HepG2 (cell line): ENCODE data around the gene DHRS9. TPM values are rescaled to one million over a fixed set of nuclear protein-coding genes. Genes with fewer than 3 reads are reported as not detected.

Experiments used
- ATAC-seq: fragments of 200-7000 bp; cut with Tn5 transposase; 3 replicates; pipeline ENCODE4 v1.9.1; 2020; ENCODE audit warnings: mild to moderate bottlenecking, moderate library complexity
- BruUV-seq: library from RNA; stranded (reverse); fragments of 400-500 nt; replicated peaks from 2 replicates; lab custom pipeline; 2021; lab: Mats Ljungman, UMichigan
- CTCF ChIA-PET: fragments of 300-600 bp; formaldehyde crosslinking; extraction: SDS; loops from one replicate; lab custom pipeline; 2021; ENCODE audit warnings: low total read pairs, inconsistent platforms, low intra/inter-chr PET ratio; lab: Yijun Ruan, JAX
- POLR2A ChIA-PET: fragments of 350-600 bp; sonication (Branson Sonifier 250); formaldehyde crosslinking; loops from one replicate; lab custom pipeline; 2020; ENCODE audit warnings: antibody characterized with exemption, inconsistent platforms; lab: Yijun Ruan, JAX
- DNase-seq: peaks from one replicate; pipeline ENCODE4 v3.0.0-alpha.2; 2015; ENCODE audit warnings: low spot score
- FAIRE-seq: peaks from 3 replicates; lab custom pipeline; 2011; peaks lifted over from hg19 to GRCh38; lab: Jason Lieb, UNC
- H2AFZ ChIP-seq: one replicate; pipeline ENCODE4 v1.6.1; 2011; ENCODE audit warnings: low read length, inconsistent platforms
- H3K27ac ChIP-seq: fragments of 300-600 bp; 3 replicates; pipeline ENCODE4 v1.8.0; 2011; ENCODE audit warnings: mixed run types, mild to moderate bottlenecking, mixed read lengths, low read length, inconsistent platforms; ENCODE audit not compliant: insufficient read depth; ENCODE audit errors: extremely low read length
- H3K27me3 ChIP-seq, 2 experiments: fragments of 200-600 bp in 1 of 2; 2 replicates in 1 of 2; 3 replicates in 1 of 2; pipeline versions ENCODE4 v1.6.0 to v1.8.0; 2011; ENCODE audit warnings: low read length in 2 of 2, mild to moderate bottlenecking in 2 of 2, moderate library complexity in 2 of 2, inconsistent platforms in 1 of 2; ENCODE audit not compliant: insufficient read depth in 2 of 2, control insufficient read depth in 1 of 2
- H3K36me3 ChIP-seq, 2 experiments: fragments of 200-600 bp in 1 of 2; replicated peaks in 1 of 2; 2 replicates in 1 of 2; 3 replicates in 1 of 2; pipeline versions ENCODE4 v1.5.1 to v1.8.0; 2011; ENCODE audit warnings: low read length in 2 of 2, inconsistent platforms in 1 of 2; ENCODE audit not compliant: insufficient read depth in 2 of 2, control insufficient read depth in 1 of 2
- H3K4me1 ChIP-seq: 2 replicates; pipeline ENCODE4 v1.5.1; 2012; ENCODE audit warnings: low read length, inconsistent platforms; ENCODE audit not compliant: insufficient read depth
- H3K4me2 ChIP-seq: 2 replicates; pipeline ENCODE4 v1.6.0; 2011; ENCODE audit warnings: low read depth, low read length, inconsistent platforms
- H3K4me3 ChIP-seq, 3 experiments: fragments of 200-600 bp in 1 of 3; sonication (generic), shearing (Covaris generic) in 1 of 3; replicated peaks in 1 of 3; 2 replicates each; pipeline ENCODE4 v1.5.1; 2011 to 2016; ENCODE audit warnings: low read length in 3 of 3, inconsistent platforms in 2 of 3, low read depth in 2 of 3, mild to moderate bottlenecking in 2 of 3, control low read depth in 1 of 3, mixed read lengths in 1 of 3; ENCODE audit not compliant: insufficient read depth in 1 of 3
- H3K79me2 ChIP-seq: one replicate; pipeline ENCODE4 v1.6.1; 2011; ENCODE audit warnings: low read length, inconsistent platforms; ENCODE audit not compliant: insufficient read depth
- H3K9ac ChIP-seq: 2 replicates; pipeline ENCODE4 v1.6.0; 2011; ENCODE audit warnings: mild to moderate bottlenecking, low read depth, low read length, inconsistent platforms; ENCODE audit not compliant: insufficient read depth
- H3K9me3 ChIP-seq: 2 replicates; pipeline ENCODE4 v1.5.1; 2012; ENCODE audit warnings: mild to moderate bottlenecking, low read length
- H4K20me1 ChIP-seq: 2 replicates; pipeline ENCODE4 v1.6.0; 2011; ENCODE audit warnings: inconsistent platforms, mild to moderate bottlenecking, low read length, moderate library complexity; ENCODE audit not compliant: insufficient read depth
- ATF4 ChIP-seq, 2 experiments: fragments of 450-650 bp in 1 of 2; sonication (generic) in 1 of 2; formaldehyde crosslinking; IDR thresholded peaks; 2 replicates each; pipeline versions ENCODE4 v1.5.0 to v1.8.0; 2020 to 2022; ENCODE audit warnings: mild to moderate bottlenecking in 1 of 2, missing genetic modification reagents in 1 of 2
- CENPT ChIP-seq: sonication (generic); formaldehyde crosslinking; IDR thresholded peaks from 2 replicates; pipeline ENCODE4 v1.8.0; 2022; ENCODE audit warnings: low read depth, mild to moderate bottlenecking, moderate library complexity, missing genetic modification reagents
- CREB3 ChIP-seq: sonication (generic); formaldehyde crosslinking; IDR thresholded peaks from 2 replicates; pipeline ENCODE4 v1.5.0; 2020; ENCODE audit warnings: missing genetic modification reagents
- CSRNP2 ChIP-seq: sonication (generic); formaldehyde crosslinking; conservative IDR thresholded peaks from 2 replicates; pipeline ENCODE4 v1.8.0; 2022; ENCODE audit warnings: low read depth, missing genetic modification reagents
- FOXM1 ChIP-seq: sonication (generic); formaldehyde crosslinking; IDR thresholded peaks from 2 replicates; pipeline ENCODE4 v1.5.0; 2020; ENCODE audit warnings: missing genetic modification reagents
- HMGXB4 ChIP-seq, 2 experiments: sonication (generic) in 1 of 2; formaldehyde crosslinking in 1 of 2; IDR thresholded peaks; 2 replicates each; pipeline versions ENCODE4 v1.4.0 to v1.6.1; 2018 to 2020; ENCODE audit warnings: missing genetic modification reagents in 2 of 2, borderline replicate concordance in 1 of 2, low read depth in 1 of 2, mild to moderate bottlenecking in 1 of 2, missing biosample characterization in 1 of 2
- IKZF1 ChIP-seq: fragments of 450-650 bp; IDR thresholded peaks from 2 replicates; pipeline ENCODE4 v1.7.1; 2016
- KLF15 ChIP-seq: sonication (generic); formaldehyde crosslinking; IDR thresholded peaks from 2 replicates; pipeline ENCODE4 v1.8.1; 2023; ENCODE audit warnings: borderline replicate concordance, mild to moderate bottlenecking, inconsistent platforms, missing genetic modification reagents, mixed read lengths
- PITX1 ChIP-seq: sonication (generic); formaldehyde crosslinking; IDR thresholded peaks from 2 replicates; pipeline ENCODE4 v1.5.1; 2020; ENCODE audit warnings: mild to moderate bottlenecking, missing genetic modification reagents
- SIX4 ChIP-seq: sonication (generic); formaldehyde crosslinking; IDR thresholded peaks from 2 replicates; pipeline ENCODE4 v1.4.0; 2020; ENCODE audit warnings: missing genetic modification reagents
- TARDBP ChIP-seq: sonication (generic); formaldehyde crosslinking; IDR thresholded peaks from 2 replicates; pipeline ENCODE4 v1.8.0; 2022; ENCODE audit warnings: mild to moderate bottlenecking, missing genetic modification reagents
- TBL1XR1 ChIP-seq: fragments of 150-350 bp; IDR thresholded peaks from 2 replicates; pipeline ENCODE4 v1.6.1; 2014; ENCODE audit warnings: borderline replicate concordance, low read length; ENCODE audit not compliant: partially characterized antibody
- TFAP4 ChIP-seq: sonication (generic); IDR thresholded peaks from 2 replicates; pipeline ENCODE4 v1.6.1; 2016; ENCODE audit warnings: low read depth, borderline replicate concordance
- ZNF367 ChIP-seq: sonication (generic); formaldehyde crosslinking; IDR thresholded peaks from 2 replicates; pipeline ENCODE4 v1.4.0; 2020; ENCODE audit warnings: missing genetic modification reagents, borderline replicate concordance
- ZNF788 ChIP-seq: sonication (generic); formaldehyde crosslinking; IDR thresholded peaks from 2 replicates; pipeline ENCODE4 v1.5.0; 2020; ENCODE audit warnings: mild to moderate bottlenecking, missing genetic modification reagents, borderline replicate concordance
- ZSCAN29 ChIP-seq: sonication (generic); formaldehyde crosslinking; conservative IDR thresholded peaks from 2 replicates; pipeline ENCODE4 v1.4.0; 2020; ENCODE audit warnings: mild to moderate bottlenecking, missing genetic modification reagents
- WGBS: methylation state at CpG from one replicate; pipeline ENCODE4 v1.1.6; 2017; ENCODE audit warnings: low lambda C conversion rate; 5-methylcytosine and 5-hydroxymethylcytosine counted together
- in situ Hi-C: cut with HindIII; loops from 2 replicates; pipeline ENCODE4 v1.10.0; 2017; ENCODE audit warnings: low pct_unique_long_range_greater_than_20kb; ENCODE audit not compliant: extremely low pct_ligation_motif_present
- intact Hi-C: fragments of 100-400 bp; cut with micrococcal nuclease; formaldehyde crosslinking; loops from one replicate; pipeline ENCODE4 v1.10.0; 2022; ENCODE audit not compliant: unreplicated experiment
- polyA plus RNA-seq, 8 experiments: library from polyadenylated mRNA; depleted of rRNA in 3 of 8; stranded (reverse) in 7 of 8; unstranded in 1 of 8; fragments of >200 nt; fragmentation: Illumina TruSeq in 4 of 8; extraction: Trizol in 4 of 8; gene quantifications; 2 replicates each; pipeline versions ENCODE4 v1.2.1 to v1.2.3, GENCODE V29; 2011 to 2016; ENCODE audit warnings: low read depth in 4 of 8, missing spikeins in 1 of 8, mixed read lengths in 1 of 8; ENCODE audit not compliant: insufficient read depth in 1 of 8
- total RNA-seq, 5 experiments: library from RNA; depleted of rRNA; stranded (reverse); fragments of >200 nt; fragmentation: Illumina TruSeq; extraction: Trizol; gene quantifications; 2 replicates each; pipeline ENCODE4 v1.2.3, GENCODE V29; 2016; ENCODE audit warnings: low read depth in 1 of 5

The DHRS9 gene
- total and polyA plus RNA-seq, 2 of the 13 experiments (the other 11 are each of a cell fraction or from before 2014, with no cell fraction given): not detected

GRCh38 chr2:169136885-169137534 is 67.6 kb downstream of the DHRS9 start:
- Histone ChIP-seq H4K20me1 (no peaks in the 10 kb centered on the region), H3K4me1 (no peaks in the 10 kb centered on the region), H3K9me3 (no peaks in the 10 kb centered on the region), H3K4me3 (no peak overlapping the region), H3K9ac (no peak overlapping the region), H3K79me2 (no peaks in the 10 kb centered on the region), H3K4me2 (no peak overlapping the region), H2AFZ (no peak overlapping the region), H3K27me3 (peaks cover 0 to 18% of the 10 kb centered on the region in 2 experiments; a peak in 3 of 5 replicates), H3K27ac (no peak overlapping the region), H3K36me3 (no peaks in the 10 kb centered on the region)
- BruUV-seq: no TSS peak
- intact Hi-C loops (no loop called here), in situ Hi-C loops (no loop called here)
- TF ChIP-seq IKZF1 (no peak), HMGXB4 (CRISPR knock-in tag; IDR thresholded peaks at IDR 0.05; ENCODE audit: borderline replicate concordance in 1 of 2, low read depth in 1 of 2) (no peak), ATF4 (CRISPR knock-in tag; IDR thresholded peaks at IDR 0.05) (no peak), SIX4 (CRISPR knock-in tag) (no peak), TARDBP (no peak), TBL1XR1 (no peak), CSRNP2 (CRISPR knock-in tag) (no peak), ZNF367 (CRISPR knock-in tag) (no peak), KLF15 (no peak), TFAP4 (no peak), CREB3 (no peak), CENPT (CRISPR knock-in tag) (no peak), PITX1 (CRISPR knock-in tag) (no peak), FOXM1 (no peak), ZNF788 (no peak), ZSCAN29 (CRISPR knock-in tag) (no peak)
- FAIRE-seq (no peak), DNase-seq (no peak), ATAC-seq (no peak)
- ChIA-PET CTCF (no interaction called here), POLR2A (no interaction called here)
- WGBS: 17% methylated on average over 3 of the region's 3 CpGs
